Lower leg skin (tissue), 4 donors: Measurements from ENCODE around the gene POSTN. TPM values are rescaled to one million over a fixed set of nuclear protein-coding genes. Genes with fewer than 3 reads are reported as not detected.
"Not testable (repeated sequence)": the region's sequence is repeated elsewhere in the genome, so short reads cannot be mapped to it uniquely, and the experiment has no call there.

ENCODE experiments used
- DNase-seq, 2 donors: peaks; one replicate each; pipeline ENCODE4 v3.0.0-alpha.2; 2019; ENCODE audit warnings: low spot score in 2 of 2
- H3K4me3 ChIP-seq: fragments of 200-600 bp; sonication (generic); 2 replicates; pipeline ENCODE4 v1.5.1; 2017; ENCODE audit warnings: mild to moderate bottlenecking, low read depth; ENCODE audit not compliant: poor library complexity, severe bottlenecking
- CTCF ChIP-seq, 3 donors: fragments of 450-650 bp; IDR thresholded peaks; one replicate each; pipeline ENCODE4 v1.5.1; 2016; ENCODE audit warnings: antibody characterized with exemption in 3 of 3, mild to moderate bottlenecking in 3 of 3, moderate library complexity in 2 of 3
- POLR2A ChIP-seq, 2 donors: fragments of 450-650 bp; IDR thresholded peaks; one replicate each; pipeline ENCODE4 v1.6.1; 2016 to 2017; ENCODE audit warnings: antibody characterized with exemption in 2 of 2, mild to moderate bottlenecking in 1 of 2, moderate library complexity in 1 of 2
- WGBS, 2 donors: methylation state at CpG; one replicate each; pipeline ENCODE4 v1.1.5; 2018; 5-methylcytosine and 5-hydroxymethylcytosine counted together
- intact Hi-C: fragments of 100-400 bp; cut with DNase I; formaldehyde crosslinking; loops from one replicate; pipeline ENCODE4 v1.15.0; 2023; ENCODE audit warnings: low total_unique reads
- total RNA-seq, 4 donors: library from RNA; depleted of rRNA; stranded (reverse); fragments of >200 nt; gene quantifications; one replicate each; pipeline ENCODE4 v1.1.0, GENCODE V29; 2016

The POSTN gene
- total RNA-seq, 4 donors from 2014 or later = 113 to 153 (median 138) TPM

GRCh38 chr13:37594550-37594949 lies 4.0 kb downstream of the POSTN start:
- intact Hi-C loops = no loop called here
- TF ChIP-seq POLR2A (IDR thresholded peaks at IDR 0.05) (no peak), CTCF (IDR thresholded peaks at IDR 0.05) (no peak)
- WGBS, 2 donors = 36 to 38% methylated on average over 2 of the region's 2 CpGs
- no peak overlapping the region for H3K4me3 ChIP-seq
- DNase-seq = no peak

- H3K4me3 ChIP-seq, DNase-seq, intact Hi-C loops: not testable (repeated sequence)
- whole genome bisulfite sequencing, 2 donors = 69 to 80% methylated on average over 4 of the region's 4 CpGs
These were observed 9.2 kb downstream of the POSTN start for GRCh38 chr13:37589381-37589780.

- intact Hi-C loops = no loop called here
- no peak for DNase-seq
- TF ChIP-seq CTCF (IDR thresholded peaks at IDR 0.05) = no peak
- TF ChIP-seq POLR2A (IDR thresholded peaks at IDR 0.05) = no peak
- whole genome bisulfite sequencing, 2 donors = 59 to 69% methylated on average over 2 of the region's 2 CpGs
- no peak overlapping the region for H3K4me3 ChIP-seq
These were observed 11.3 kb downstream of the POSTN start for GRCh38 chr13:37587236-37587635.

GRCh38 chr13:37586164-37586563 lies 12.4 kb downstream of the POSTN start:
- intact Hi-C loops = no loop called here
- 91 to 93% methylated on average over 4 of the region's 4 CpGs for WGBS, 2 donors
- TF ChIP-seq CTCF (IDR thresholded peaks at IDR 0.05) (no peak), POLR2A (IDR thresholded peaks at IDR 0.05) (no peak)
- H3K4me3 ChIP-seq = no peak overlapping the region
- no peak for DNase-seq

- no peak overlapping the region for H3K4me3 ChIP-seq
- no peak for DNase-seq
- intact Hi-C loops = no loop called here
- 31 to 53% methylated on average over 1 of the region's 1 CpG for whole genome bisulfite sequencing, 2 donors
- TF ChIP-seq CTCF (IDR thresholded peaks at IDR 0.05) (no peak), POLR2A (IDR thresholded peaks at IDR 0.05) (no peak)
These were observed 13.0 kb downstream of the POSTN start for GRCh38 chr13:37585541-37585940.

GRCh38 chr13:37576601-37577000 lies 22.0 kb downstream of the POSTN start:
- intact Hi-C loops = no loop called here
- no peak for DNase-seq
- no peak overlapping the region for H3K4me3 ChIP-seq
- TF ChIP-seq CTCF (IDR thresholded peaks at IDR 0.05) = no peak
- TF ChIP-seq POLR2A (IDR thresholded peaks at IDR 0.05) = no peak
